B cell (primary cell): ENCODE data around the gene SMARCD1. TPM values are rescaled to one million over a fixed set of nuclear protein-coding genes. Genes with fewer than 3 reads are reported as not detected.

Experiments
- ATAC-seq: fragments of 200-7000 bp; cut with Tn5 transposase; one replicate; pipeline ENCODE4 v1.10.0; 2021; ENCODE audit warnings: low read depth, mild to moderate bottlenecking, moderate number of reproducible peaks, moderate library complexity
- CTCF ChIA-PET: fragments of 350-600 bp; sonication (Branson Sonifier 250); formaldehyde crosslinking; loops from one replicate; lab custom pipeline; 2021; ENCODE audit warnings: antibody characterized with exemption, inconsistent platforms; lab: Charles Lee
- POLR2A ChIA-PET: fragments of 350-600 bp; sonication (Branson Sonifier 250); formaldehyde crosslinking; loops from one replicate; lab custom pipeline; 2021; ENCODE audit warnings: antibody characterized with exemption; lab: Charles Lee
- DNase-seq: peaks from one replicate; pipeline ENCODE4 v3.0.0; 2013
- H2AFZ ChIP-seq: 2 replicates; pipeline ENCODE4 v1.6.1; 2012; ENCODE audit warnings: mild to moderate bottlenecking, low read depth, low read length; ENCODE audit not compliant: insufficient read depth, poor library complexity, severe bottlenecking
- H3K27ac ChIP-seq, 2 donors: 1 replicate in 1 of 2; 2 replicates in 1 of 2; pipeline ENCODE4 v1.5.1; 2012 to 2013; ENCODE audit warnings: low read length in 2 of 2, mild to moderate bottlenecking in 2 of 2, moderate library complexity in 1 of 2
- H3K27me3 ChIP-seq, 4 experiments: fragments of 200-600 bp in 1 of 4; sonication (generic) in 1 of 4; replicated peaks in 1 of 4; 1 replicate in 2 of 4; 2 replicates in 2 of 4; pipeline versions ENCODE4 v1.6.1 to v1.7.0; 2013 to 2016; ENCODE audit warnings: low read length in 3 of 4, mild to moderate bottlenecking in 2 of 4, mixed read lengths in 1 of 4, moderate library complexity in 1 of 4; ENCODE audit not compliant: insufficient read depth in 4 of 4, control insufficient read depth in 3 of 4; ENCODE audit errors: control extremely low read depth in 1 of 4
- H3K36me3 ChIP-seq, 2 experiments: replicated peaks in 1 of 2; 1 replicate in 1 of 2; 2 replicates in 1 of 2; pipeline versions ENCODE4 v1.6.1 to v1.7.1; 2013; ENCODE audit warnings: low read length in 1 of 2; ENCODE audit not compliant: insufficient read depth in 2 of 2, control insufficient read depth in 1 of 2; ENCODE audit errors: control extremely low read depth in 1 of 2, extremely low read depth in 1 of 2
- H3K4me1 ChIP-seq, 2 donors: fragments of 200-600 bp in 1 of 2; sonication (generic) in 1 of 2; 1 replicate in 1 of 2; 2 replicates in 1 of 2; pipeline versions ENCODE4 v1.5.1 to v1.6.1; 2013 to 2017; ENCODE audit warnings: low read length in 2 of 2; ENCODE audit not compliant: control insufficient read depth in 2 of 2, insufficient read depth in 2 of 2
- H3K4me2 ChIP-seq: replicated peaks from 2 replicates; pipeline ENCODE3; 2012; ENCODE audit warnings: mild to moderate bottlenecking, low read depth, low read length; ENCODE audit not compliant: poor library complexity, severe bottlenecking
- H3K4me3 ChIP-seq, 5 experiments: fragments of 200-600 bp in 1 of 5; sonication (generic) in 1 of 5; 1 replicate in 3 of 5; 2 replicates in 2 of 5; pipeline versions ENCODE4 v1.5.1 to v1.7.0; 2011 to 2016; ENCODE audit warnings: low read length in 4 of 5, mild to moderate bottlenecking in 4 of 5, low read depth in 2 of 5, control low read depth in 1 of 5, moderate library complexity in 1 of 5; ENCODE audit not compliant: insufficient read depth in 1 of 5; ENCODE audit errors: control extremely low read depth in 1 of 5, extremely low read depth in 1 of 5
- H3K79me2 ChIP-seq: fragments of 200-600 bp; sonication (generic); one replicate; pipeline ENCODE4 v1.6.0; 2016; ENCODE audit warnings: low read length; ENCODE audit not compliant: control insufficient read depth, insufficient read depth
- H3K9ac ChIP-seq: fragments of 200-600 bp; sonication (generic); 2 replicates; pipeline ENCODE4 v1.6.1; 2017; ENCODE audit warnings: mild to moderate bottlenecking, low read length, moderate library complexity
- H3K9me3 ChIP-seq, 3 donors: one replicate each; pipeline versions ENCODE4 v1.6.1 to v1.7.1; 2013; ENCODE audit warnings: low read length in 2 of 3; ENCODE audit not compliant: control insufficient read depth in 2 of 3, insufficient read depth in 1 of 3; ENCODE audit errors: control extremely low read depth in 1 of 3
- H4K20me1 ChIP-seq: 2 replicates; pipeline ENCODE4 v1.6.0; 2012; ENCODE audit warnings: mild to moderate bottlenecking, low read length; ENCODE audit not compliant: insufficient read depth, control insufficient read depth, poor library complexity, severe bottlenecking
- H3K27ac Mint-ChIP-seq: one replicate; pipeline ENCODE4 v1.8.0; 2021; ENCODE audit warnings: mixed read lengths
- H3K27me3 Mint-ChIP-seq: one replicate; pipeline ENCODE4 v1.8.0; 2021; ENCODE audit warnings: mixed read lengths
- H3K4me1 Mint-ChIP-seq: one replicate; pipeline ENCODE4 v1.8.0; 2021; ENCODE audit warnings: mixed read lengths
- H3K4me3 Mint-ChIP-seq: one replicate; pipeline ENCODE4 v1.8.0; 2021; ENCODE audit warnings: mixed read lengths
- H3K9me3 Mint-ChIP-seq: one replicate; pipeline ENCODE4 v1.8.0; 2022; ENCODE audit warnings: mixed read lengths; ENCODE audit not compliant: insufficient read depth
- EZH2 ChIP-seq: IDR thresholded peaks from 2 replicates; pipeline ENCODE4 v1.6.1; 2012; ENCODE audit warnings: borderline replicate concordance, low read depth, mild to moderate bottlenecking, moderate library complexity, low read length; ENCODE audit not compliant: insufficient read depth, poor library complexity, severe bottlenecking
- WGBS: methylation state at CpG from one replicate; pipeline ENCODE4 v1.1.5; 2013; ENCODE audit warnings: missing lambda C conversion rate; ENCODE audit not compliant: insufficient coverage; 5-methylcytosine and 5-hydroxymethylcytosine counted together
- intact Hi-C: fragments of 100-400 bp; cut with micrococcal nuclease; formaldehyde crosslinking; loops from one replicate; pipeline ENCODE4 v1.10.0; 2022
- polyA minus RNA-seq: library from RNA; depleted of rRNA, polyadenylated mRNA; stranded (reverse); fragments of >200 nt; gene quantifications from 2 replicates; pipeline ENCODE4 v1.2.3, GENCODE V29; 2012
- polyA plus RNA-seq: library from polyadenylated mRNA; depleted of rRNA; stranded (reverse); fragments of >200 nt; gene quantifications from 2 replicates; pipeline ENCODE4 v1.2.3, GENCODE V29; 2012
- total RNA-seq, 2 donors: library from RNA; stranded (reverse); fragments of 120-200 nt in 1 of 2; gene quantifications; 1 replicate in 1 of 2; 2 replicates in 1 of 2; pipeline versions ENCODE4 v1.2.3 to v1.2.4, GENCODE V29; 2013 to 2022
- TF ChIP-seq, protein P1 (sequence below): fragments of 200-600 bp; IDR thresholded peaks from one replicate; pipeline ENCODE4 v1.8.0; 2022; ENCODE audit warnings: antibody characterized with exemption, mild to moderate bottlenecking

SMARCD1 gene
- total RNA-seq, result 101 and 104 TPM in 2 replicates
- 46.1 TPM for total RNA-seq (2013)
- polyA plus RNA-seq, result 67.8 and 78.0 TPM in 2 replicates
- polyA minus RNA-seq, result 52.0 and 87.2 TPM in 2 replicates

- under 1% methylated on average over 53 of the region's 69 CpGs for WGBS
- CTCF ChIA-PET, result interaction anchor here (0.6 to 17.2 kb wide), 21 partner anchors 8 to 971 kb away, joined by 3 to 343 read pairs (median 4); partner anchors contain the start of genes CERS5, COX14, GPD1 and LIMA1
- DNase-seq, result peak; percentile 92
Measured at GRCh38 chr12:50084775-50085614, at the start of gene SMARCD1. Gene SMARCD1 (plus strand): TSS chr12:50085342. CDS start chr12:50085370, 28 bp downstream.

More at GRCh38 chr12:50084775-50085614, at the start of gene SMARCD1:
- intact Hi-C loops, result loop anchor here (1.0 kb wide), 6 partner anchors 10 to 344 kb away; partner anchors contain the start of genes CERS5, LIMA1, RACGAP1 and TMBIM6
- Histone ChIP-seq H3K9ac (peak within 1 kb of the TSS; percentile 80), H3K27me3 (no peaks in the 10 kb centered on the region), H2AFZ (peak within 1 kb of the TSS; percentile 96), H3K9me3 (no peaks in the 10 kb centered on the region), H3K4me2 (peak within 1 kb of the TSS; percentile 88), H3K4me3 (peak within 1 kb of the TSS; percentile 64 to 97 (median 81)), H3K27ac (peak within 1 kb of the TSS; percentile 87 to 92), H4K20me1 (peaks cover 9% of the 10 kb centered on the region), H3K79me2 (peaks cover 10% of the 10 kb centered on the region), H3K36me3 (peaks cover 13 to 33% of the 10 kb centered on the region in 2 experiments), H3K4me1 (peaks cover 13 to 20% of the 10 kb centered on the region in 2 donors)
- Mint-ChIP-seq H3K4me3 (peak within 1 kb of the TSS; percentile 97), H3K27me3 (no peaks in the 10 kb centered on the region), H3K9me3 (no peaks in the 10 kb centered on the region), H3K4me1 (peaks cover 41% of the 10 kb centered on the region), H3K27ac (peak within 1 kb of the TSS; percentile 99)
- TF ChIP-seq, protein P1, sequence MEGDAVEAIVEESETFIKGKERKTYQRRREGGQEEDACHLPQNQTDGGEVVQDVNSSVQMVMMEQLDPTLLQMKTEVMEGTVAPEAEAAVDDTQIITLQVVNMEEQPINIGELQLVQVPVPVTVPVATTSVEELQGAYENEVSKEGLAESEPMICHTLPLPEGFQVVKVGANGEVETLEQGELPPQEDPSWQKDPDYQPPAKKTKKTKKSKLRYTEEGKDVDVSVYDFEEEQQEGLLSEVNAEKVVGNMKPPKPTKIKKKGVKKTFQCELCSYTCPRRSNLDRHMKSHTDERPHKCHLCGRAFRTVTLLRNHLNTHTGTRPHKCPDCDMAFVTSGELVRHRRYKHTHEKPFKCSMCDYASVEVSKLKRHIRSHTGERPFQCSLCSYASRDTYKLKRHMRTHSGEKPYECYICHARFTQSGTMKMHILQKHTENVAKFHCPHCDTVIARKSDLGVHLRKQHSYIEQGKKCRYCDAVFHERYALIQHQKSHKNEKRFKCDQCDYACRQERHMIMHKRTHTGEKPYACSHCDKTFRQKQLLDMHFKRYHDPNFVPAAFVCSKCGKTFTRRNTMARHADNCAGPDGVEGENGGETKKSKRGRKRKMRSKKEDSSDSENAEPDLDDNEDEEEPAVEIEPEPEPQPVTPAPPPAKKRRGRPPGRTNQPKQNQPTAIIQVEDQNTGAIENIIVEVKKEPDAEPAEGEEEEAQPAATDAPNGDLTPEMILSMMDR, result no peak
- TF ChIP-seq EZH2, result no peak
- peak; percentile 84 for ATAC-seq
- POLR2A ChIA-PET, result interaction anchor here (0.5 to 3.5 kb wide), 12 partner anchors 15 to 344 kb away, joined by 3 to 69 read pairs (median 4); partner anchors contain the start of genes CERS5, COX14, GPD1 and RACGAP1
